Stimulated activated CD4-positive, alpha-beta T cell treated with anti-CD3 and anti-CD28 coated beads, Interleukin-4, amount 100 ng/mL, for 48 hours (primary cell): ENCODE data around the gene CIRBP.
"Not testable (repeated sequence)": the region's sequence is repeated elsewhere in the genome, so short reads cannot be mapped to it uniquely, and the experiment has no call there.

Experiments
- DNase-seq, 2 donors: peaks; one replicate each; pipeline ENCODE4 v3.0.0-alpha.2; 2020; ENCODE audit warnings: low read depth in 2 of 2

The CIRBP gene

GRCh38 chr19:1290196-1290702, 21.1 kb downstream of the CIRBP start:
- no peak for DNase-seq

GRCh38 chr19:1290703-1291651, 21.8 kb downstream of the CIRBP start:
- DNase-seq, result no peak

GRCh38 chr19:1291761-1292418, 22.8 kb downstream of the CIRBP start:
- DNase-seq, result no peak

- DNase-seq, result no peak
Observed at GRCh38 chr19:1292419-1293151, 23.5 kb downstream of the CIRBP start.

- no peak for DNase-seq
Observed at GRCh38 chr19:1293782-1294604, 24.9 kb downstream of the CIRBP start.

- DNase-seq, result no peak
Observed at GRCh38 chr19:1294688-1295087, 25.6 kb downstream of the CIRBP start.

- DNase-seq, result peak in 1 of 2 donors; percentile 67
Observed at GRCh38 chr19:1295169-1296012, 26.3 kb downstream of the CIRBP start.

- DNase-seq, result no peak
Observed at GRCh38 chr19:1296078-1296477, 26.9 kb downstream of the CIRBP start.

- DNase-seq, result no peak
Observed at GRCh38 chr19:1296575-1297271, 27.6 kb downstream of the CIRBP start.

GRCh38 chr19:1298235-1298634, 29.1 kb downstream of the CIRBP start:
- no peak for DNase-seq

- DNase-seq, result no peak
Observed at GRCh38 chr19:1299801-1300200, 30.7 kb downstream of the CIRBP start.

GRCh38 chr19:1300744-1301490, 31.8 kb downstream of the CIRBP start:
- no peak for DNase-seq

GRCh38 chr19:1302533-1303239, 33.6 kb downstream of the CIRBP start:
- no peak for DNase-seq

GRCh38 chr19:1304197-1304924, 35.2 kb downstream of the CIRBP start:
- no peak for DNase-seq

GRCh38 chr19:1305354-1305753, 36.2 kb downstream of the CIRBP start:
- DNase-seq, result not testable (repeated sequence)

- no peak for DNase-seq
Observed at GRCh38 chr19:1307320-1307719, 38.2 kb downstream of the CIRBP start.

- DNase-seq, result no peak
Observed at GRCh38 chr19:1307755-1308303, 38.7 kb downstream of the CIRBP start.
